HG02938 (cell line): ENCODE results near the gene ZFP36L1.
A peak's percentile ranks its signal among the peaks of the same experiment; 100 is the strongest.

Source experiments
- ATAC-seq: cut with Tn5 transposase; IDR thresholded peaks from one replicate; pipeline ENCODE4 v1.9.1; 2021; ENCODE audit warnings: mild to moderate bottlenecking, moderate library complexity; ENCODE audit not compliant: unreplicated experiment

Gene ZFP36L1

GRCh38 chr14:68792979-68793733, at the start of gene ZFP36L1:
TSS of gene ZFP36L1 (minus strand) at chr14:68793067. CDS start at chr14:68792938, 129 bp downstream.
- peak; percentile 31 for ATAC-seq

- no peak for ATAC-seq
These were observed 49.4 kb upstream of the ZFP36L1 start for GRCh38 chr14:68842298-68842697.

- ATAC-seq: no peak
These were observed 48.3 kb upstream of the ZFP36L1 start for GRCh38 chr14:68841016-68841809.

- peak; percentile 59 for ATAC-seq
These were observed 47.6 kb upstream of the ZFP36L1 start for GRCh38 chr14:68840454-68840853.

- ATAC-seq: no peak
These were observed 43.2 kb upstream of the ZFP36L1 start for GRCh38 chr14:68836082-68836481.

GRCh38 chr14:68834816-68835215, 41.9 kb upstream of the ZFP36L1 start:
- ATAC-seq: no peak

- no peak for ATAC-seq
These were observed 35.8 kb upstream of the ZFP36L1 start for GRCh38 chr14:68828698-68829097.

GRCh38 chr14:68825729-68826128, 32.9 kb upstream of the ZFP36L1 start:
- ATAC-seq: no peak

GRCh38 chr14:68824517-68825347, 31.9 kb upstream of the ZFP36L1 start:
- no peak for ATAC-seq

GRCh38 chr14:68824207-68824516, 31.3 kb upstream of the ZFP36L1 start:
- no peak for ATAC-seq

GRCh38 chr14:68823434-68824206, 30.8 kb upstream of the ZFP36L1 start:
- ATAC-seq: no peak

- no peak for ATAC-seq
These were observed 30.1 kb upstream of the ZFP36L1 start for GRCh38 chr14:68822926-68823325.

- peak; percentile 61 for ATAC-seq
These were observed 29.3 kb upstream of the ZFP36L1 start for GRCh38 chr14:68822132-68822651.

- ATAC-seq: no peak
These were observed 28.3 kb upstream of the ZFP36L1 start for GRCh38 chr14:68820999-68821683.

GRCh38 chr14:68820536-68820935, 27.7 kb upstream of the ZFP36L1 start:
- ATAC-seq: no peak

- no peak for ATAC-seq
These were observed 27.3 kb upstream of the ZFP36L1 start for GRCh38 chr14:68820119-68820518.

GRCh38 chr14:68819260-68819691, 26.4 kb upstream of the ZFP36L1 start:
- ATAC-seq: no peak

- no peak for ATAC-seq
These were observed 24.8 kb upstream of the ZFP36L1 start for GRCh38 chr14:68817506-68818212.

GRCh38 chr14:68816943-68817430, 24.1 kb upstream of the ZFP36L1 start:
- no peak for ATAC-seq
